Activated CD8-positive, alpha-beta T cell treated with anti-CD3 and anti-CD28 coated beads for 36 hours (primary cell): ENCODE measurements around the gene ACTG1. TPM values are rescaled to one million over a fixed set of nuclear protein-coding genes. Genes with fewer than 3 reads are reported as not detected.
A peak's percentile ranks its signal among the peaks of the same experiment; 100 is the strongest.

Experiments
- ATAC-seq: fragments of 200-7000 bp; cut with Tn5 transposase; one replicate; pipeline ENCODE4 v1.10.0; 2021; ENCODE audit warnings: mild to moderate bottlenecking, moderate library complexity
- CTCF ChIA-PET: fragments of 350-600 bp; sonication (Branson Sonifier 250); formaldehyde crosslinking; loops from one replicate; lab custom pipeline; 2021; ENCODE audit warnings: antibody characterized with exemption; lab: Charles Lee
- POLR2A ChIA-PET: fragments of 350-600 bp; sonication (Branson Sonifier 250); formaldehyde crosslinking; loops from one replicate; lab custom pipeline; 2021; ENCODE audit warnings: antibody characterized with exemption; lab: Charles Lee
- DNase-seq: peaks from one replicate; pipeline ENCODE4 v3.0.0-alpha.2; 2020
- H3K27ac Mint-ChIP-seq: one replicate; pipeline ENCODE4 v1.8.0; 2021; ENCODE audit warnings: mild to moderate bottlenecking, mixed read lengths
- H3K27me3 Mint-ChIP-seq: one replicate; pipeline ENCODE4 v1.8.0; 2021; ENCODE audit warnings: mixed read lengths
- H3K36me3 Mint-ChIP-seq: one replicate; pipeline ENCODE4 v1.8.0; 2021; ENCODE audit warnings: low read depth, mixed read lengths
- H3K4me1 Mint-ChIP-seq: one replicate; pipeline ENCODE4 v1.8.0; 2021; ENCODE audit warnings: low read depth, mixed read lengths
- H3K4me3 Mint-ChIP-seq: one replicate; pipeline ENCODE4 v1.8.0; 2021; ENCODE audit warnings: mild to moderate bottlenecking, moderate library complexity, mixed read lengths
- H3K9me3 Mint-ChIP-seq: one replicate; pipeline ENCODE4 v1.8.0; 2021; ENCODE audit warnings: mixed read lengths
- intact Hi-C: fragments of 100-400 bp; cut with micrococcal nuclease; formaldehyde crosslinking; loops from one replicate; pipeline ENCODE4 v1.10.0; 2022
- total RNA-seq, 2 experiments: library from RNA; stranded (reverse); gene quantifications; one replicate each; pipeline ENCODE4 v1.2.3, GENCODE V29; 2021
- TF ChIP-seq, protein P1 (sequence below): fragments of 200-600 bp; IDR thresholded peaks from one replicate; pipeline ENCODE4 v1.8.0; 2022; ENCODE audit warnings: antibody characterized with exemption, mild to moderate bottlenecking

The ACTG1 gene
- total RNA-seq, 2 experiments from 2014 or later: 4,606 to 4,756 TPM

DNA sequence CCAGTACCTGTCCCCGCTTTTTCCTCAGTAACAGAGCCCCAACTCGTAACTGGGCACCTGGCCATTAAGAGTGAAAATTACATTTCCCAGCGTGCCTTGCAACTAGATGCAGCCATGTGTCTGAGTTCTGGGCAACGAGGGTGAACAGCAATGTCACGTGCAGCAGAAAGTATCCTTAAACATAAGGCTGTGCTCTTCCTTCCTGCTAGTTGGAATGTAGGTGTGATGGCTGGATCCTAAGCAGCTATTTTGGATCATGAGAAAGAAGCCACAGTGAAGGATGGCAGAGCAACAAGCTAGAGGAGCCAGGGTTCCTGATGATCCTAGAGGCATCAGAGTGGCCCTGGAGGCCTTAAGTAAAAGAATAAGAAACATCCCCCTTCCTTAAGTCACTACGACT, 36.0 kb downstream of the ACTG1 start:
- ATAC-seq (no peak), DNase-seq (no peak)
- CTCF ChIA-PET: no interaction called here
- H3K4me1 Mint-ChIP-seq: peaks cover under 1% of the 10 kb centered on the region
- H3K27ac Mint-ChIP-seq: no peak overlapping the region
- H3K9me3 Mint-ChIP-seq: no peaks in the 10 kb centered on the region
- intact Hi-C loops: no loop called here
- no peak overlapping the region for H3K4me3 Mint-ChIP-seq
- peaks cover 8% of the 10 kb centered on the region for H3K27me3 Mint-ChIP-seq
- TF ChIP-seq, protein P1, sequence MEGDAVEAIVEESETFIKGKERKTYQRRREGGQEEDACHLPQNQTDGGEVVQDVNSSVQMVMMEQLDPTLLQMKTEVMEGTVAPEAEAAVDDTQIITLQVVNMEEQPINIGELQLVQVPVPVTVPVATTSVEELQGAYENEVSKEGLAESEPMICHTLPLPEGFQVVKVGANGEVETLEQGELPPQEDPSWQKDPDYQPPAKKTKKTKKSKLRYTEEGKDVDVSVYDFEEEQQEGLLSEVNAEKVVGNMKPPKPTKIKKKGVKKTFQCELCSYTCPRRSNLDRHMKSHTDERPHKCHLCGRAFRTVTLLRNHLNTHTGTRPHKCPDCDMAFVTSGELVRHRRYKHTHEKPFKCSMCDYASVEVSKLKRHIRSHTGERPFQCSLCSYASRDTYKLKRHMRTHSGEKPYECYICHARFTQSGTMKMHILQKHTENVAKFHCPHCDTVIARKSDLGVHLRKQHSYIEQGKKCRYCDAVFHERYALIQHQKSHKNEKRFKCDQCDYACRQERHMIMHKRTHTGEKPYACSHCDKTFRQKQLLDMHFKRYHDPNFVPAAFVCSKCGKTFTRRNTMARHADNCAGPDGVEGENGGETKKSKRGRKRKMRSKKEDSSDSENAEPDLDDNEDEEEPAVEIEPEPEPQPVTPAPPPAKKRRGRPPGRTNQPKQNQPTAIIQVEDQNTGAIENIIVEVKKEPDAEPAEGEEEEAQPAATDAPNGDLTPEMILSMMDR: no peak
- no peaks in the 10 kb centered on the region for H3K36me3 Mint-ChIP-seq
- POLR2A ChIA-PET: interaction anchor here (0.6 to 1.0 kb wide), 2 partner anchors 12 to 76 kb away, joined by 3 to 4 read pairs; no protein-coding TSS in a partner anchor

GRCh38 chr17:81476097-81476496, 36.5 kb downstream of the ACTG1 start:
- Mint-ChIP-seq H3K9me3 (no peaks in the 10 kb centered on the region), H3K36me3 (no peaks in the 10 kb centered on the region), H3K4me1 (no peaks in the 10 kb centered on the region), H3K4me3 (no peak overlapping the region), H3K27ac (no peak overlapping the region), H3K27me3 (peaks cover 7% of the 10 kb centered on the region)
- TF ChIP-seq, protein P1: no peak
- ATAC-seq (no peak), DNase-seq (no peak)
- ChIA-PET POLR2A (interaction anchor here (1.0 kb wide), 1 partner anchor 12 kb away, joined by 4 read pairs; no protein-coding TSS in a partner anchor), CTCF (no interaction called here)
- intact Hi-C loops: no loop called here

- Mint-ChIP-seq H3K27me3 (no peaks in the 10 kb centered on the region), H3K4me1 (no peaks in the 10 kb centered on the region), H3K4me3 (no peak overlapping the region), H3K9me3 (no peaks in the 10 kb centered on the region), H3K36me3 (no peaks in the 10 kb centered on the region), H3K27ac (no peak overlapping the region)
- ATAC-seq (no peak), DNase-seq (no peak)
- TF ChIP-seq, protein P1: no peak
- ChIA-PET POLR2A (no interaction called here), CTCF (no interaction called here)
- intact Hi-C loops: no loop called here
Measured at GRCh38 chr17:81474958-81475357, 37.6 kb downstream of the ACTG1 start.

DNA sequence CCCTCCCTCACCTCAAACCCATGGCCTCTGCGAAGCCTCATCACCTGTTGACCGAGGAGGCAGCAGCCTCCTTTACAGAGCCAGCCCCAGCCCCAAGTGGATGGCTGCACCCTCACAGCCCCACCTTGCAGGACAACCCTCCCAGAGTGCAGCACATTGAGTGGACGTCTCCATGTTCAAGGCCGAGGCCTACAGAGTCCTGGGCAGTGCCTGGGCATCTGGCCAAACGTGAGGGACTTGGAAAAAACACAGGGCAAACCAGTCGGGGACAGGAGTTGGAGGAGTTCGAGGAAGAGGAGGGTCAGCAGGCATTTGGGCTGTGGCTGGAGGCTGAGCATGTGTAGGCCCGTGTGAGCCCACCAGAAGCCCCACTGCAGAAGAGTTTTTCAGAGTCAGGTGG, 39.6 kb downstream of the ACTG1 start:
- intact Hi-C loops: no loop called here
- H3K36me3 Mint-ChIP-seq: no peaks in the 10 kb centered on the region
- no peaks in the 10 kb centered on the region for H3K9me3 Mint-ChIP-seq
- TF ChIP-seq, protein P1: no peak
- CTCF ChIA-PET: interaction anchor here (1.4 kb wide), 1 partner anchor 10 kb away, joined by 5 read pairs; no protein-coding TSS in a partner anchor
- no peaks in the 10 kb centered on the region for H3K4me1 Mint-ChIP-seq
- POLR2A ChIA-PET: no interaction called here
- no peak overlapping the region for H3K27ac Mint-ChIP-seq
- H3K27me3 Mint-ChIP-seq: no peaks in the 10 kb centered on the region
- DNase-seq (no peak), ATAC-seq (no peak)
- no peak overlapping the region for H3K4me3 Mint-ChIP-seq

DNA sequence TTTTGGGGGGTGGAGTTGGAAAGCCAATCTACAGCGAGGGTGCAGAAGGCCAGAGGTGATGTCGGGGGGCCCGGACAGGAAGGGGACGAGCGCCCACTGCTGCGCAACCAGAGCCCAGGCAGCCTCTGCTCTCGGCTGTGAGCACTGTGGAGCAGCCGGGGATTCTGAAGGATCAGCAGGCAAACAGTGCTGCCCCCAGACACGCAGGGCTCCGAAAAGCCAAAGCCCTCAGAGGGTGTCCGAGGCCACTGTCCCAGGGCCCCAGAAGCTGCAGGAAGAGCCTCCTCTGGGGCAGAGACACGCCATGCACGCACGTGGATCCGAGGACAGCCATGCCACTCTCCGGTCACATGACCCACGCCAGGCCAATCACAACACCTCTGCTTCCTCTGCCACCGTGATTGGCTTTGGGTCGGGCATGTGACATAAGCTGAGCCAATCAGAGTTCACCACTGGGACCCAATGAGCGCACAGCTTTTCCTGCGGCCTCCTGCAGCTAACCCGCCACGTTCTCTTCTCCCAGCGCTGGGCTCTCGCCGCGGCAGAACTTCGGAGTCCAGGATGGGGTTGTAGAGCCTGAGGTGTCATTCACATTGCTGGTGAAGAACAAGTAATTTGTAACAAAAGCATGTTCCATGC, 40.7 kb downstream of the ACTG1 start:
- Mint-ChIP-seq H3K27me3 (no peaks in the 10 kb centered on the region), H3K36me3 (no peaks in the 10 kb centered on the region), H3K4me1 (no peaks in the 10 kb centered on the region), H3K4me3 (no peak overlapping the region), H3K27ac (no peak overlapping the region), H3K9me3 (no peaks in the 10 kb centered on the region)
- CTCF ChIA-PET: interaction anchor here (1.4 kb wide), 1 partner anchor 12 kb away, joined by 5 read pairs; no protein-coding TSS in a partner anchor
- intact Hi-C loops: no loop called here
- DNase-seq: peak; percentile 45
- TF ChIP-seq, protein P1: no peak
- POLR2A ChIA-PET: interaction anchor here (0.6 kb wide), 1 partner anchor 57 kb away, joined by 3 read pairs; no protein-coding TSS in a partner anchor
- peak; percentile 68 for ATAC-seq
